Rectal smooth muscle tissue (tissue), 1 donor: Measurements from ENCODE around the gene PSMB8.
A peak's percentile ranks its signal among the peaks of the same experiment; 100 is the strongest.
"Not testable (repeated sequence)": the region's sequence is repeated elsewhere in the genome, so short reads cannot be mapped to it uniquely, and the experiment has no call there.

Experiments
- H3K27ac ChIP-seq: one replicate; pipeline ENCODE4 v1.7.0; 2013; ENCODE audit warnings: low read depth, low read length, inconsistent platforms
- H3K27me3 ChIP-seq: one replicate; pipeline ENCODE4 v1.7.0; 2013; ENCODE audit warnings: low read length; ENCODE audit not compliant: control insufficient read depth, insufficient read depth
- H3K36me3 ChIP-seq: one replicate; pipeline ENCODE4 v1.7.0; 2013; ENCODE audit warnings: low read length; ENCODE audit not compliant: control insufficient read depth, insufficient read depth
- H3K4me1 ChIP-seq: one replicate; pipeline ENCODE4 v1.7.0; 2013; ENCODE audit warnings: low read length; ENCODE audit not compliant: control insufficient read depth, insufficient read depth
- H3K4me3 ChIP-seq: one replicate; pipeline ENCODE4 v1.7.0; 2013; ENCODE audit warnings: low read length
- H3K9ac ChIP-seq: one replicate; pipeline ENCODE4 v1.7.0; 2013; ENCODE audit warnings: low read length

Gene PSMB8

DNA sequence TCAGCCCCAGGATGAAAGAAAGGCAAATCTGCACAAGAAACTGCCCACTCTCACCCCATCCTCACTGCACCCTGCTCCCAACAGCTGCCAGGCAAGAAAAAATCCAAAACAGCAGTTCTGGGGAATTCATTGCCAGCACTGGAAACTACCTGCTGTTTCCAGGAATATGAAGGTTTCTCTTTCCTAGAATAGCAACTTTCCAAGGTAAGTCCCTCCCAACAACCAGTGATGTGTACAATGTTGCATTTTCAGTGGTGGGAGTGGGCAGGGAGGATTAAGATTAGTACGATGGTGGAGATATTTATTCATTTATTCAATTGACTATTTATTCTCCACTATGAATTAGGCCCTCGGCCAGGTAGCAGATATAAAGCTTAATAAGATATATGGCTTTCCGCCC is 16.8 kb downstream of the PSMB8 start:
- no peaks in the 10 kb centered on the region for H3K4me1 ChIP-seq
- H3K9ac ChIP-seq = no peak overlapping the region
- no peaks in the 10 kb centered on the region for H3K27me3 ChIP-seq
- peaks cover 10% of the 10 kb centered on the region for H3K36me3 ChIP-seq
- H3K27ac ChIP-seq = no peak overlapping the region
- H3K4me3 ChIP-seq = no peak overlapping the region

DNA sequence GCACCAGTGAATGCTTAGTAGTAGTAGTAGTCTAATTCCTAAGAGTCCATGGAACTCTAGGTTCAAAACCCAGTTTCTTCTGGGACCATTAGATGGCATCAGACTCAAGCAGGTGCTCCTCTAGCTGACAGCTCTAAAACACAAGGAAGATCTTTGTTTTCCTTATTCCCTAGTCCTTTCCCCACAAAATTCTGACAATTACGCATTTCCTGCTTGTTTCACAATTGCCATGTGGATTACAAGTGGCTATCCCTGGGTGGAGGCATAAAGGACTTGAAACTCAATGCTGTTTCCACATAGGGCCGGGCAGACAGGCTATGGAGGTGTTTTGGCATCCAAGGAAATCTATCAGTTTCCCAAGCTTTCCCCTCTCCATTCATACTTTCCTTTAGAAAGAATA is 17.9 kb downstream of the PSMB8 start:
- no peak overlapping the region for H3K9ac ChIP-seq
- peaks cover 10% of the 10 kb centered on the region for H3K36me3 ChIP-seq
- H3K27me3 ChIP-seq = no peaks in the 10 kb centered on the region
- H3K27ac ChIP-seq = no peak overlapping the region
- no peak overlapping the region for H3K4me3 ChIP-seq
- H3K4me1 ChIP-seq = no peaks in the 10 kb centered on the region

DNA sequence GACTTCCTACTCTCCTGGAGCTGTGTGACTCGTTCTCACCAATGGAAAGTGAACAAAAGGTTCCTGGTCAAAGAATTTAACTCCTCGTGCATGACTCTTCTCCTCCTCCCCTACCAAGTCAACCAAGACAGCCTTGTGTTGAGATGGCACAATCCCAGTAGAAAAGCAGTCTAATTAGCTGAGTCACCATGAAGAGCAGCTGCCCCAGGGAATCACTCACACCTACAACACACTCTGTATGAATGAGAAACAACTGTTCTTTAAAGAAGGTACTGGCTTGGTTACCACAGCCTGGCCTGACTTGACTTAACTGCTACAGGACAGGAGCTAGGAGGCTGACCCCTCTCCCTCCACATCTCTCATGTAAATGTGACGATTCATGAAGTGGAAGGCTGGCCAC is 24.1 kb downstream of the PSMB8 start:
- Histone ChIP-seq H3K9ac (no peak overlapping the region), H3K27me3 (no peaks in the 10 kb centered on the region), H3K4me3 (no peak overlapping the region), H3K4me1 (no peaks in the 10 kb centered on the region), H3K36me3 (no peaks in the 10 kb centered on the region), H3K27ac (no peak overlapping the region)

DNA sequence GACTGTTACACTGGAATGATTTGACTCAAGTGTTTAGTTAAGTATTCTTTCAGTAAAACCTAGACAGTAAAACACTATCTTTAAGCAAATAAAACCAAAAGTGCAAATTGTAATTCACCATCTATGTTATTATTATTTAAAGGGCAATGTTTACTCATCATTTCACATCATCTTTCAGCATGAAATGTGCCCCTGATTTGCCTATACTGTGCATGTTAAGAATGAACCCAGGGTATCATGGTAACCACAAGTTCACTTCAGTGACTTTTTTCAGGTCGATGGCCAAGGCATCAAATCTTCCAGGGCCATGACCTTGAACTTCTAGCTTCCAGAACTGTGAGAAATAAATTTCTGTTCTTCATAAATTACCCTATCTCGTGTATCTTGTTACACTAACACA is 25.0 kb downstream of the PSMB8 start:
- no peak overlapping the region for H3K9ac ChIP-seq
- no peak overlapping the region for H3K4me3 ChIP-seq
- H3K36me3 ChIP-seq = no peaks in the 10 kb centered on the region
- H3K27ac ChIP-seq = no peak overlapping the region
- no peaks in the 10 kb centered on the region for H3K27me3 ChIP-seq
- H3K4me1 ChIP-seq = no peaks in the 10 kb centered on the region

DNA sequence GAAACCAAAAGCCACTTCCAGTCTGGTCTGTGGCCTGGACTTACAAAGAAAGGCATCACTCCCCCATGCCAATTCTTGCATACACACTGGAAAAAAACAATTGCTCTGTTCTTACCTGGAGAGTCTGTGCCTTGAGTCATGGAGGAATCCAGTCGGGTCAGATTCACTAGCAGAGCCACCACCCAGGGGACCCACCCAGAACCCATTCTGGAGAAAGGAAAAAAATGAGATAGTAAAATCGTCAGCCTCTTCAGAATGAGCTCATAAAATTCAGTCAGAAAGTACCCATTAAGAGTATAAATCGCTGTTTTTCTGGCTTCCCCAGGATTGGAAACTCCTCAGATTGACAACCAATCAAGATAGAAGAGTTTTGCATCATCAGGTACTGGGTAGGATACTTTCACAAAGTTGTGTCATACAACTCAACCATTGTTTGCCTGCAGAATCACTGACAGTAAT is 27.1 kb downstream of the PSMB8 start, which contains the start of gene HLA-DOB:
TSS of gene HLA-DOB (minus strand) at position 257 of the 459 bp plus-strand sequence. CDS start at position 206, 51 bp downstream.
- H3K9ac ChIP-seq = no peak within 1 kb of the TSS
- H3K4me3 ChIP-seq = peak within 1 kb of the TSS; percentile 3
- no peaks in the 10 kb centered on the region for H3K27me3 ChIP-seq
- H3K36me3 ChIP-seq = no peaks in the 10 kb centered on the region
- no peak within 1 kb of the TSS for H3K27ac ChIP-seq
- no peaks in the 10 kb centered on the region for H3K4me1 ChIP-seq

DNA sequence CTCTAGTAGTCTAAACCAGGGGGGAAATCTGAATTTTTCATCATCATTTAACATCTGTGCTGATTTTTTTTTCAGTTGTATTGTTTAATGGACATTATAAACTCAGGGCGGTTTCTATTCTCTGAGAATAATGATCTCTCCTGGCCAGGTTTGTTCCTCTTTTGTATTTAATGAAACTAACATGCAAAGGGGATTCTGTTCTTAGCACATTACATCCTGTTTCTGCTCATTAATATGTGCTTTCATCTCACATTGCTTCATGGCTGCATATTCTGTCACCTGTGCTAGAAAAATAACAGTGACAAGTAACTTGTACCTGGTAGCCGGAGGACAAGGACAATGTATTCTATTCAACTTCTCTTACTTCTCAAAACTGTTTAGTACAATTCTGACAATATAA is 27.9 kb downstream of the PSMB8 start:
- Histone ChIP-seq H3K27ac (no peak overlapping the region), H3K4me3 (no peak overlapping the region), H3K4me1 (no peaks in the 10 kb centered on the region), H3K27me3 (no peaks in the 10 kb centered on the region), H3K9ac (no peak overlapping the region), H3K36me3 (no peaks in the 10 kb centered on the region)

DNA sequence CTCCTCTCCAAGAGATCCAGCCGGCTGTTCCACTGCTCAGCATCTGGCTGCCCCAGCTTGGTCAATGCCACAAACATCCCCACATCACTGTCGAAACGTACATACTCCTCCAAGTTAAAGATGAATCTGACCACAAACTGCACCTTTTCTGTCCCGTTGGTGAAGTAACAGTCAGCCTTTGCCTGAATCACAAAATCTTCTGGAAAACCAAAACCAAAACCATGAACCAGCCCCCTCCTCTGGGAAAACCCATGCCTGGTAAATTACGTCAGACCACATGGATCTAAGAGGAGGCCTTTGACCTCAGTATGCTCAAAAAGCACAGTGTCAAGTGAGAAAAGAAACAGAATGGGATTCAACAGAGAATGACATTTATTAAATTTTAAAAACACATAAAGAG is 28.7 kb downstream of the PSMB8 start:
- no peaks in the 10 kb centered on the region for H3K4me1 ChIP-seq
- no peaks in the 10 kb centered on the region for H3K27me3 ChIP-seq
- no peaks in the 10 kb centered on the region for H3K36me3 ChIP-seq
- H3K9ac ChIP-seq = no peak overlapping the region
- no peak overlapping the region for H3K27ac ChIP-seq
- no peak overlapping the region for H3K4me3 ChIP-seq

DNA sequence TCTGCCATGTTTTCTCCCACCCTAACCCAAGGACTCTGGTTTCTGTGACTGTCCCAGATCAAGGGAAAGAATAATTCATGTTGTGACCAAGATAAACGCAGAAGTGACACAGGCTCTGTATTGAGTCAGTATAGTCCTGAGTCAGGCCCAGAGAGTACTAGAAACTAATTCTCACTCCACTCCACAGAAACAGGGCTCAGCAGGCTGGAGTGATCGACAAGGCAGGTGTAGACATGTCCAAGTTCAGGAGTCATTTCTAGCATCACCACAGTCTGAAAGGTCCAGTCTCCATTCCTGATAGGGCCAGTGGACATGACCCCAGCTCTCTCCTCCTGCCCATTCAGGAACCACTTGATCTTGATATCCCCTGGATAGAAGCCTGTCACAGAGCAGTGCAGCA is 29.7 kb downstream of the PSMB8 start:
- Histone ChIP-seq H3K36me3 (no peaks in the 10 kb centered on the region), H3K9ac (no peak overlapping the region), H3K27ac (no peak overlapping the region), H3K27me3 (no peaks in the 10 kb centered on the region), H3K4me1 (no peaks in the 10 kb centered on the region), H3K4me3 (no peak overlapping the region)

DNA sequence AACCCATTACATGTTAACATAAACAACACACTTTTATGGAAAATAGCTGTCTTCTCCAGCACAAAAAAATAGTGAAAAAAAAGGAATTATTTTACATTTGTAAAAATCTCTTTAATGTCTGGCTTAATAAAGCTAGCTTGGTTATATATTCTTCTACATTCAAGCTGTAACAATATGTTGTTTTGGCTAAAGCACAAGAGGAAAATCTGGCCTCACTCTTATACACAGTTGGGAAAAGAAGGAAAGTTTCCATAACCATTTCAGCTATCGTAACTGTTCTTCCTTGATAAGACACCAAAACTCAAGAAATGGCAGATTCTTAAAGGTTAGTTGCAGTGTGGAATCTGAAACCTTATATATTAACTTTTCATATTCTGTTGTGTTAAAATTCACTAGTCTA is 34.7 kb downstream of the PSMB8 start:
- no peak overlapping the region for H3K27ac ChIP-seq
- no peaks in the 10 kb centered on the region for H3K27me3 ChIP-seq
- no peak overlapping the region for H3K4me3 ChIP-seq
- no peak overlapping the region for H3K9ac ChIP-seq
- H3K36me3 ChIP-seq = no peaks in the 10 kb centered on the region
- no peaks in the 10 kb centered on the region for H3K4me1 ChIP-seq

DNA sequence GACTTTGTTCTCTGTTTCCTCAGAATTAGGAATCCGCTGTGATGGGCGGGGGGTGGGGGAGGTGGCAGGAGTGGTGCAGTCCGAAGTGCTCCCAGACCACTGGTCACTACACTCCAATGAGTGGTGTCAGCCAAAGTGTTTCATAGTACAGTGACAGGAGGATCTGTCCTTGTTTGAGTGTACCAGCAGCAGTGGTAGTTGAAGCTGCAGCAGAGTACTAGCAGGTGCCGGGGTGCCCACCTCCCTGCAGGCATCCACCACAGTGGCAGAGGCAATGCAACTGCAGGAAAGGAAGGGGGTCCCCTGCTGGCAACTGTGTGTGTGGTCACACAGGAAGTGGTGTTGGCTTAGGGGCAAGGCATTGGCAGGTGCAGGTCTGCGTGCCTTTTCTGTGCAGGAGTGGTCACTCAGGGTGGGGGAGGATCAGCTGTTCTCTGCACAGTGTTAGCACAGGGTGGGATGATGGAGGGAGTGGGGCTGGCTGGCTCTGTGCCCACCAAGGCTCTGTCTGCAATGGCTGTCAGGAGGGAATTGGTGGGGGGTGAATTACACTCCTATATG is 36.7 kb downstream of the PSMB8 start:
- Histone ChIP-seq H3K27me3 (no peaks in the 10 kb centered on the region), H3K4me1 (no peaks in the 10 kb centered on the region), H3K27ac (no peak overlapping the region), H3K9ac (no peak overlapping the region), H3K4me3 (no peak overlapping the region), H3K36me3 (no peaks in the 10 kb centered on the region)

DNA sequence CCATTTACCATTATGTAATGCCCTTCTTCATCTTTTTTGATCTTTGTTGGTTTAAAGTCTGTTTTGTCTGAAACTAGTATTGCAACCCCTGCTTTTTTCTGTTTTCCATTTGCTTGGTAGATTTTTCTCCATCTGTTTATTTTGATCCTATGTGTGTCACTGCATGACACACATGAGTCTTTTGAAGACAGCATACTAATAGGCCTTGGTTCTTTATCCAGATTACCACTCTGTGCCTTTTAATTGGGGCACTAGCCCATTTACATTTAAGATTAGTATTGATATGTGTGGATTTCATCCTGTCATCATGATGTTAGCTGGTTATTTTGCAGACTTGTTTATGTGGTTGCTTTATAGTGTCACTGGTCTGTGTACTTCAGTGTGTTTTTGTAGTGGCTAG is 38.4 kb downstream of the PSMB8 start:
- not testable (repeated sequence) for H3K9ac ChIP-seq, H3K27me3 ChIP-seq, H3K27ac ChIP-seq, H3K4me1 ChIP-seq, H3K4me3 ChIP-seq, H3K36me3 ChIP-seq

DNA sequence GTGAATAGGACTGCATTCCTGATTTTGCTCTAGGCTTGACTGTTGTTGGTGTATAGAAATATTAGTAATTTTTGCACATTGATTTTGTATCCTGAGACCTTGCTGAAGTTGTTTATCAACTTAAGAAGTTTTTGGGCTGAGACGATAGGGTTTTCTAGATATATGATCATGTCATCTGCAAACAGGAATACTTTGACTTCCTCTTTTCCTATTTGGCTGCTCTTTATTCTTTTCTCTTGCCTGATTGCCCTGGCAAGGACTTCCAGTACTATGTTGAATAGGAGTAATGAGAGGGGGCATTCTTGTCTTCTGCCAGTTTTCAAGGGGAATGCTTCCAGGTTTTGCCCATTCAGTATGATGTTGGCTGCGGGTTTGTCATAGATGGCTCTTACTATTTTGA is 40.4 kb downstream of the PSMB8 start:
- Histone ChIP-seq H3K4me1 (no peaks in the 10 kb centered on the region), H3K36me3 (no peaks in the 10 kb centered on the region), H3K9ac (no peak overlapping the region), H3K27ac (no peak overlapping the region), H3K4me3 (no peak overlapping the region), H3K27me3 (no peaks in the 10 kb centered on the region)

DNA sequence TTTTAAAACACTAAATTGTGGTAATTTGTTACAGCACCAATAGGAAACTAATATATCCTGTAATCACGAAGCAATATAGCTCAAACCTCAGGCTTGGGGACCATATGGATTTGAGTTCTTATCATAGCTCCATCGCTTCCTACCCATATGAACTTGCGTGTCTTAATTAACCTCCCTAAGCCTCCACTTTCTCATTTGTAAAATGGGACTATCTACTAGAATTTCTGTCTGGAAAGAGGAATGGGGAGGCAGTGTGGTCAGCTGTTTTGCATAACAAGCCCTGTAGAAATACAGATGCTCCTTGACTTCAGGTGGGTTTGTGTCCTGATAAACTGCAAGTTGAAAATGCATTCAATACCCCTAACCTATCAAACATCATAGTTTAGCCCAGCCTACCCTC is 44.1 kb downstream of the PSMB8 start:
- peaks cover 3% of the 10 kb centered on the region for H3K27me3 ChIP-seq

More for the DNA sequence above, 44.1 kb downstream of the PSMB8 start:
- Histone ChIP-seq H3K36me3 (no peaks in the 10 kb centered on the region), H3K4me3 (no peak overlapping the region), H3K9ac (no peak overlapping the region), H3K4me1 (no peaks in the 10 kb centered on the region), H3K27ac (no peak overlapping the region)
